WTC11 (cell line): ENCODE results near the gene ALPK1. TPM values are rescaled to one million over a fixed set of nuclear protein-coding genes. Genes with fewer than 3 reads are reported as not detected.
"Not testable (repeated sequence)": the region's sequence is repeated elsewhere in the genome, so short reads cannot be mapped to it uniquely, and the experiment has no call there.

Experiments used
- ATAC-seq: fragments of 200-7000 bp; cut with Tn5 transposase; 2 replicates; pipeline ENCODE4 v1.10.0; 2021; ENCODE audit warnings: mild to moderate bottlenecking, moderate library complexity
- CTCF ChIA-PET: fragments of 300-600 bp; sonication (Branson Sonifier 250); formaldehyde crosslinking; loops from one replicate; lab custom pipeline; 2021; ENCODE audit warnings: antibody characterized with exemption; lab: Charles Lee
- POLR2A ChIA-PET: fragments of 350-600 bp; sonication (Branson Sonifier 250); formaldehyde crosslinking; loops from one replicate; lab custom pipeline; 2021; ENCODE audit warnings: antibody characterized with exemption; lab: Charles Lee
- DNase-seq: peaks from one replicate; pipeline ENCODE4 v3.0.0; 2021; ENCODE audit warnings: low spot score
- H3K27ac Mint-ChIP-seq: 2 replicates; pipeline ENCODE4 v1.8.0; 2021; ENCODE audit warnings: mixed read lengths
- H3K27me3 Mint-ChIP-seq: 2 replicates; pipeline ENCODE4 v1.8.0; 2021; ENCODE audit warnings: low read depth, mild to moderate bottlenecking, moderate library complexity, mixed read lengths
- H3K36me3 Mint-ChIP-seq: 2 replicates; pipeline ENCODE4 v1.8.0; 2021; ENCODE audit warnings: mixed read lengths
- H3K4me1 Mint-ChIP-seq: 2 replicates; pipeline ENCODE4 v1.8.0; 2022; ENCODE audit warnings: mixed read lengths
- H3K4me3 Mint-ChIP-seq: 2 replicates; pipeline ENCODE4 v1.8.0; 2021; ENCODE audit warnings: mild to moderate bottlenecking, moderate library complexity, mixed read lengths
- H3K9me3 Mint-ChIP-seq: 2 replicates; pipeline ENCODE4 v1.8.0; 2021; ENCODE audit warnings: mixed read lengths
- ATF1 ChIP-seq: sonication (generic); formaldehyde crosslinking; IDR thresholded peaks from 2 replicates; pipeline ENCODE4 v1.8.1; 2023; ENCODE audit warnings: mild to moderate bottlenecking, moderate library complexity, missing genetic modification reagents
- ATF3 ChIP-seq: sonication (generic); formaldehyde crosslinking; conservative IDR thresholded peaks from 2 replicates; pipeline ENCODE4 v1.8.1; 2022; ENCODE audit warnings: mild to moderate bottlenecking, missing genetic modification reagents
- CBFB ChIP-seq: sonication (generic); formaldehyde crosslinking; IDR thresholded peaks from 2 replicates; pipeline ENCODE4 v1.8.1; 2022; ENCODE audit warnings: mild to moderate bottlenecking, low read depth, missing genetic modification reagents
- E2F1 ChIP-seq: sonication (generic); formaldehyde crosslinking; IDR thresholded peaks from 2 replicates; pipeline ENCODE4 v1.8.0; 2022; ENCODE audit warnings: mild to moderate bottlenecking, missing genetic modification reagents
- ELF4 ChIP-seq: sonication (generic); formaldehyde crosslinking; IDR thresholded peaks from 2 replicates; pipeline ENCODE4 v1.8.1; 2022; ENCODE audit warnings: low read depth, mild to moderate bottlenecking, moderate library complexity, missing genetic modification reagents
- FOXJ3 ChIP-seq: sonication (generic); formaldehyde crosslinking; IDR thresholded peaks from 2 replicates; pipeline ENCODE4 v1.9.0; 2021; ENCODE audit warnings: missing genetic modification reagents, mild to moderate bottlenecking, borderline replicate concordance
- GABPB1 ChIP-seq: sonication (generic); formaldehyde crosslinking; IDR thresholded peaks from 2 replicates; pipeline ENCODE4 v1.8.1; 2023; ENCODE audit warnings: mild to moderate bottlenecking, missing genetic modification reagents
- GTF2I ChIP-seq: fragments of 250-450 bp; sonication (Bioruptor Pico); conservative IDR thresholded peaks from 2 replicates; pipeline ENCODE4 v1.4.0; 2021; ENCODE audit warnings: mild to moderate bottlenecking
- HMGA2 ChIP-seq: fragments of 250-450 bp; sonication (Bioruptor Pico); IDR thresholded peaks from 2 replicates; pipeline ENCODE4 v1.4.0; 2021; ENCODE audit warnings: mild to moderate bottlenecking, moderate library complexity
- HMGXB4 ChIP-seq: sonication (generic); formaldehyde crosslinking; IDR thresholded peaks from 2 replicates; pipeline ENCODE4 v1.8.1; 2023; ENCODE audit warnings: mild to moderate bottlenecking, moderate library complexity, missing genetic modification reagents
- IRF1 ChIP-seq: sonication (generic); formaldehyde crosslinking; IDR thresholded peaks from 2 replicates; pipeline ENCODE4 v1.8.0; 2023; ENCODE audit warnings: missing genetic modification reagents
- RELA ChIP-seq: sonication (generic); formaldehyde crosslinking; IDR thresholded peaks from 2 replicates; pipeline ENCODE4 v1.8.1; 2022; ENCODE audit warnings: missing genetic modification reagents, mild to moderate bottlenecking, borderline replicate concordance
- SOX15 ChIP-seq: fragments of 250-450 bp; sonication (Bioruptor Pico); IDR thresholded peaks from 2 replicates; pipeline ENCODE4 v1.9.0; 2021; ENCODE audit warnings: mild to moderate bottlenecking
- ZMAT4 ChIP-seq: fragments of 250-450 bp; sonication (Bioruptor Pico); IDR thresholded peaks from 2 replicates; pipeline ENCODE4 v1.9.0; 2021; ENCODE audit warnings: mild to moderate bottlenecking
- ZNF219 ChIP-seq: sonication (generic); formaldehyde crosslinking; IDR thresholded peaks from 2 replicates; pipeline ENCODE4 v1.8.0; 2023; ENCODE audit warnings: missing genetic modification reagents, mild to moderate bottlenecking, borderline replicate concordance
- ZNF317 ChIP-seq: sonication (generic); formaldehyde crosslinking; IDR thresholded peaks from 2 replicates; pipeline ENCODE4 v1.8.1; 2023; ENCODE audit warnings: low read depth, mild to moderate bottlenecking, moderate library complexity, missing genetic modification reagents, borderline replicate concordance
- ZNF671 ChIP-seq: fragments of 250-450 bp; sonication (Bioruptor Pico); IDR thresholded peaks from 2 replicates; pipeline ENCODE4 v1.8.0; 2021; ENCODE audit warnings: mild to moderate bottlenecking
- total RNA-seq: library from RNA; stranded (reverse); gene quantifications from 3 replicates; pipeline ENCODE4 v1.2.3, GENCODE V29; 2021

The ALPK1 gene
- total RNA-seq, 1 experiment from 2014 or later, result 0.50 TPM

- Mint-ChIP-seq H3K27me3 (no peaks in the 10 kb centered on the region; the same call in 1 of the 2 replicates), H3K4me3 (no peak overlapping the region), H3K9me3 (no peaks in the 10 kb centered on the region), H3K27ac (no peak overlapping the region), H3K36me3 (no peaks in the 10 kb centered on the region), H3K4me1 (0 out of 2 replicates have a peak, but pooled peaks cover 5% of the 10 kb centered on the region)
- DNase-seq (no peak), ATAC-seq (no peak)
- ChIA-PET POLR2A (no interaction called here), CTCF (interaction anchor here (0.6 to 2.2 kb wide), 2 partner anchors 13 to 195 kb away, joined by 3 to 8 read pairs; no protein-coding TSS in a partner anchor)
- TF ChIP-seq E2F1 (CRISPR knock-in tag), result no peak
- no peak for TF ChIP-seq HMGA2 (CRISPR knock-in tag)
- TF ChIP-seq GABPB1 (CRISPR knock-in tag), result no peak
- no peak for TF ChIP-seq ZNF219
- TF ChIP-seq ATF3 (CRISPR knock-in tag), result no peak
- no peak for TF ChIP-seq SOX15 (CRISPR knock-in tag)
- TF ChIP-seq HMGXB4 (CRISPR knock-in tag), result no peak
- TF ChIP-seq GTF2I, result no peak
- no peak for TF ChIP-seq CBFB (CRISPR knock-in tag)
- TF ChIP-seq FOXJ3 (CRISPR knock-in tag), result no peak
These were observed 134.0 kb downstream of the ALPK1 start for GRCh38 chr4:112431158-112431557.

- no peak overlapping the region for H3K27ac Mint-ChIP-seq
- ChIA-PET CTCF (no interaction called here), POLR2A (no interaction called here)
- H3K27me3 Mint-ChIP-seq, result no peaks in the 10 kb centered on the region
- H3K4me3 Mint-ChIP-seq, result no peak overlapping the region
- H3K36me3 Mint-ChIP-seq, result no peaks in the 10 kb centered on the region
- no peak for ATAC-seq
- TF ChIP-seq ZNF671 (CRISPR knock-in tag) (no peak), ZNF317 (peak; percentile 54; the same call in 1 of the 2 replicates)
- H3K9me3 Mint-ChIP-seq, result no peaks in the 10 kb centered on the region
- no peak for DNase-seq
- H3K4me1 Mint-ChIP-seq, result no peaks in the 10 kb centered on the region
These were observed 139.8 kb downstream of the ALPK1 start for GRCh38 chr4:112436987-112437386.

- CTCF ChIA-PET, H3K4me1 Mint-ChIP-seq, H3K27me3 Mint-ChIP-seq, DNase-seq, H3K27ac Mint-ChIP-seq, POLR2A ChIA-PET, H3K36me3 Mint-ChIP-seq, H3K4me3 Mint-ChIP-seq, ATAC-seq: not testable (repeated sequence)
- peaks cover 20% of the 10 kb centered on the region for H3K9me3 Mint-ChIP-seq
These were observed 145.1 kb downstream of the ALPK1 start for GRCh38 chr4:112442226-112442625.

GRCh38 chr4:112448306-112449132 lies 151.3 kb downstream of the ALPK1 start:
- no peak for DNase-seq
- peaks cover 5% of the 10 kb centered on the region; the same call in 1 of the 2 replicates for H3K27me3 Mint-ChIP-seq
- ATAC-seq, result no peak
- ChIA-PET CTCF (interaction anchor here (0.8 kb wide), 1 partner anchor 75 kb away, joined by 4 read pairs; no protein-coding TSS in a partner anchor), POLR2A (no interaction called here)
- H3K4me1 Mint-ChIP-seq, result peaks cover 17% of the 10 kb centered on the region
- H3K9me3 Mint-ChIP-seq, result peaks cover 20% of the 10 kb centered on the region
- no peak overlapping the region for H3K4me3 Mint-ChIP-seq
- no peak for TF ChIP-seq ELF4 (CRISPR knock-in tag)
- no peak for TF ChIP-seq RELA (CRISPR knock-in tag)
- TF ChIP-seq ZMAT4, result no peak
- no peak for TF ChIP-seq IRF1 (CRISPR knock-in tag)
- no peak for TF ChIP-seq CBFB (CRISPR knock-in tag)
- TF ChIP-seq ATF1 (CRISPR knock-in tag), result no peak
- H3K36me3 Mint-ChIP-seq, result peaks cover 7% of the 10 kb centered on the region
- H3K27ac Mint-ChIP-seq, result no peak overlapping the region
